OCI-LY3 (cell line): Measurements from ENCODE around the gene RPL27.

Experiments used
- EZH2phosphoT487 ChIP-seq: fragments of 200-600 bp; shearing (Covaris generic); IDR thresholded peaks from 2 replicates; pipeline ENCODE4 v1.6.1; 2018; ENCODE audit warnings: antibody characterized with exemption, mixed run types, low read depth
- TF ChIP-seq, protein P1 (sequence below): fragments of 200-600, 300-600 bp; sonication (generic); IDR thresholded peaks from 2 replicates; pipeline ENCODE4 v1.5.1; 2014; ENCODE audit warnings: antibody characterized with exemption, low read length, low read depth

DNA sequence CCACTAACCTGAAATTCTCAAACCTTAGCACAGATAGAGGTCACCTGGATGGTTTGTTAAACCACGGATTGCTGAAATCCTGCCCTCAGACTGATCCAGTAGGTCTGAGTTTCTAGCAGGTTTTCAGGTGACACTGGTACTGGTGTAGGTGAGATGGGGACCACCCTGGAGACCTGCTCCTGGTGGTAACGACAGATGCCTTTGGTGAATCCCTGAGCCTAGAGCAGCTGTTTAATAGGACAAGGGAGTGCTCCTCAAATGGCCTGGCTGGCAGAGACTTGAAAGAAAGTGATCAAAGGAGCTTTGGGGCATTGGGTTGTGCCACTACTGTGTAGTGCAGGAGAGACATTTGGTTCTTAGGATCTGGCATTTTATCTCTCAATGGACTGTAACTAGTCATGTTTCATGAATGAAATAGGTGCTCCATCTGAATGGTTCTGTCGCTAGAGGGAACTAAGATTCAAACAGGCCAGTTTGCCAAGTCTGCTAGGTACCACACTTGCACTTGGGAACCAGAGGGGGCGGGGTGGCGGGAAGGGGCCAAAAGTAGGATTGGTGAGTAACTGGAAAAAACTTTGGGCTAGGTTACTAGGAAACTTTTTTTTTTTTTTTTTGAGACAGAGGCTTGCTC is 5.4 kb downstream of the RPL27 start:
- TF ChIP-seq, protein P1, sequence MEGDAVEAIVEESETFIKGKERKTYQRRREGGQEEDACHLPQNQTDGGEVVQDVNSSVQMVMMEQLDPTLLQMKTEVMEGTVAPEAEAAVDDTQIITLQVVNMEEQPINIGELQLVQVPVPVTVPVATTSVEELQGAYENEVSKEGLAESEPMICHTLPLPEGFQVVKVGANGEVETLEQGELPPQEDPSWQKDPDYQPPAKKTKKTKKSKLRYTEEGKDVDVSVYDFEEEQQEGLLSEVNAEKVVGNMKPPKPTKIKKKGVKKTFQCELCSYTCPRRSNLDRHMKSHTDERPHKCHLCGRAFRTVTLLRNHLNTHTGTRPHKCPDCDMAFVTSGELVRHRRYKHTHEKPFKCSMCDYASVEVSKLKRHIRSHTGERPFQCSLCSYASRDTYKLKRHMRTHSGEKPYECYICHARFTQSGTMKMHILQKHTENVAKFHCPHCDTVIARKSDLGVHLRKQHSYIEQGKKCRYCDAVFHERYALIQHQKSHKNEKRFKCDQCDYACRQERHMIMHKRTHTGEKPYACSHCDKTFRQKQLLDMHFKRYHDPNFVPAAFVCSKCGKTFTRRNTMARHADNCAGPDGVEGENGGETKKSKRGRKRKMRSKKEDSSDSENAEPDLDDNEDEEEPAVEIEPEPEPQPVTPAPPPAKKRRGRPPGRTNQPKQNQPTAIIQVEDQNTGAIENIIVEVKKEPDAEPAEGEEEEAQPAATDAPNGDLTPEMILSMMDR, result no peak
- no peak for TF ChIP-seq EZH2phosphoT487
